Measurements from ENCODE around the gene DYRK1A.

DNA sequence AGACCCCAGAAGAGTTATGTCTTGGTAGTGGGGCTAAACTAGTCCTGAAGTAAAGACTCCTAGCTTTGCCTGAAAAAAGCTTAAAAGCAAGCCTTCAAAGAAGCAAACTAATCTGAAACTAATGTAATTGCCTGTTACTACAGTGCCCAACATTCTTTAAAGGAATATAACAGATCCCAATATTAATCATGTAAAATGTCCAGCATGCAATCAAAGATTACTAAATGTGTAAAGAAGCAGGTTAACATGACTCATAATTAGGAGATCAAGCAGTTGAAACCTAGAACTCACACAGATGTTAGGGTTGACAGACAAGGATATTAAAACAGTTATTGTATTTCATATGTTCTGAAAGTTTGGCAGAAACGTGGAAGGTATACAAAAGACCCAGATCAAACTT is 17.8 kb downstream of the DYRK1A start:
- TF ChIP-seq POLR2A (IDR thresholded peaks at IDR 0.05; ENCODE audit: borderline replicate concordance, extremely low read depth, insufficient read depth, insufficient read length), result no peak
- TF ChIP-seq, protein P1, sequence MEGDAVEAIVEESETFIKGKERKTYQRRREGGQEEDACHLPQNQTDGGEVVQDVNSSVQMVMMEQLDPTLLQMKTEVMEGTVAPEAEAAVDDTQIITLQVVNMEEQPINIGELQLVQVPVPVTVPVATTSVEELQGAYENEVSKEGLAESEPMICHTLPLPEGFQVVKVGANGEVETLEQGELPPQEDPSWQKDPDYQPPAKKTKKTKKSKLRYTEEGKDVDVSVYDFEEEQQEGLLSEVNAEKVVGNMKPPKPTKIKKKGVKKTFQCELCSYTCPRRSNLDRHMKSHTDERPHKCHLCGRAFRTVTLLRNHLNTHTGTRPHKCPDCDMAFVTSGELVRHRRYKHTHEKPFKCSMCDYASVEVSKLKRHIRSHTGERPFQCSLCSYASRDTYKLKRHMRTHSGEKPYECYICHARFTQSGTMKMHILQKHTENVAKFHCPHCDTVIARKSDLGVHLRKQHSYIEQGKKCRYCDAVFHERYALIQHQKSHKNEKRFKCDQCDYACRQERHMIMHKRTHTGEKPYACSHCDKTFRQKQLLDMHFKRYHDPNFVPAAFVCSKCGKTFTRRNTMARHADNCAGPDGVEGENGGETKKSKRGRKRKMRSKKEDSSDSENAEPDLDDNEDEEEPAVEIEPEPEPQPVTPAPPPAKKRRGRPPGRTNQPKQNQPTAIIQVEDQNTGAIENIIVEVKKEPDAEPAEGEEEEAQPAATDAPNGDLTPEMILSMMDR (IDR thresholded peaks at IDR 0.05 in 2 of 3, conservative IDR thresholded peaks at IDR 0.05 in 1 of 3; ENCODE audit: borderline replicate concordance in 1 of 3, insufficient read depth in 1 of 3, low read depth in 2 of 3, low read length in 2 of 3), result no peak
- TF ChIP-seq SIN3A (IDR thresholded peaks at IDR 0.05; ENCODE audit: low read depth), result no peak
- TF ChIP-seq REST (IDR thresholded peaks at IDR 0.05; ENCODE audit: low read depth), result no peak
- TF ChIP-seq POLR2AphosphoS5 (IDR thresholded peaks at IDR 0.05; ENCODE audit: low read depth, low read length), result no peak
- TF ChIP-seq EZH2 (IDR thresholded peaks at IDR 0.05), result no peak
- TF ChIP-seq RAD21 (IDR thresholded peaks at IDR 0.05; ENCODE audit: low read depth), result no peak
- TF ChIP-seq YY1 (IDR thresholded peaks at IDR 0.05; ENCODE audit: extremely low read depth, insufficient replicate concordance, low read depth, low read length), result no peak
- no peak for TF ChIP-seq ZFX (IDR thresholded peaks at IDR 0.05)
- TF ChIP-seq CEBPB (IDR thresholded peaks at IDR 0.05; ENCODE audit: low read depth), result no peak
- TF ChIP-seq SP1 (IDR thresholded peaks at IDR 0.05; ENCODE audit: low read depth), result no peak
- TF ChIP-seq, protein P2, sequence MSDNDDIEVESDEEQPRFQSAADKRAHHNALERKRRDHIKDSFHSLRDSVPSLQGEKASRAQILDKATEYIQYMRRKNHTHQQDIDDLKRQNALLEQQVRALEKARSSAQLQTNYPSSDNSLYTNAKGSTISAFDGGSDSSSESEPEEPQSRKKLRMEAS (IDR thresholded peaks at IDR 0.05), result no peak
- no peak for TF ChIP-seq ATF3 (IDR thresholded peaks at IDR 0.05)
